Measurements from ENCODE around the gene LSG1. TPM values are rescaled to one million over a fixed set of nuclear protein-coding genes. Genes with fewer than 3 reads are reported as not detected.

Gene LSG1
- total and polyA plus RNA-seq, 2 experiments from 2014 or later = 49.2 to 57.1 TPM

GRCh38 chr3:194711913-194712312 lies 39.9 kb upstream of the LSG1 start:
- no peak overlapping the region for H3K27ac Mint-ChIP-seq
- H3K27me3 ChIP-seq (ENCODE audit: insufficient read depth) = no peaks in the 10 kb centered on the region
- TF ChIP-seq POLR2AphosphoS5 (IDR thresholded peaks at IDR 0.05; ENCODE audit: low read depth) = no peak
- TF ChIP-seq STAT1 (IDR thresholded peaks at IDR 0.05; ENCODE audit: unreplicated experiment) = no peak
- H3K4me2 ChIP-seq = no peak overlapping the region
- H4K20me1 ChIP-seq (replicated peaks; ENCODE audit: insufficient read depth) = no peaks in the 10 kb centered on the region
- DNase-seq (ENCODE audit: low spot score) (peak; percentile 21), ATAC-seq (no peak)
- no peak overlapping the region for H3K4me3 Mint-ChIP-seq
- no peaks in the 10 kb centered on the region for H3K36me3 ChIP-seq (ENCODE audit: insufficient read depth)
- H3K36me3 Mint-ChIP-seq (ENCODE audit: low read depth) = no peaks in the 10 kb centered on the region
- H3K4me1 ChIP-seq (ENCODE audit: insufficient read depth) = peaks cover 3% of the 10 kb centered on the region
- H3K9me3 Mint-ChIP-seq = no peaks in the 10 kb centered on the region
- peak overlapping the region; percentile 66; the same call in 1 of the 2 replicates for H2AFZ ChIP-seq
- H3K79me2 ChIP-seq (replicated peaks; ENCODE audit: insufficient read depth) = no peaks in the 10 kb centered on the region
- peaks cover 3% of the 10 kb centered on the region for H3K4me1 Mint-ChIP-seq
- no peaks in the 10 kb centered on the region for H3F3A ChIP-seq (replicated peaks; ENCODE audit: low read depth)
- H3K27ac ChIP-seq (ENCODE audit: low read depth) = no peak overlapping the region
- H3K9me2 ChIP-seq (ENCODE audit: insufficient read depth) = no peaks in the 10 kb centered on the region
- H3K27me3 Mint-ChIP-seq (ENCODE audit: insufficient read depth, low read depth, poor library complexity) = peaks cover 5% of the 10 kb centered on the region
- H3K4me3 ChIP-seq = no peak overlapping the region

- H3K4me2 ChIP-seq = no peak overlapping the region
- H3K4me1 Mint-ChIP-seq = peaks cover 9% of the 10 kb centered on the region
- no peaks in the 10 kb centered on the region for H3K36me3 ChIP-seq (ENCODE audit: insufficient read depth)
- DNase-seq (ENCODE audit: low spot score) (no peak), ATAC-seq (no peak)
- no peak overlapping the region for H3K27ac ChIP-seq (ENCODE audit: low read depth)
- H3K79me2 ChIP-seq (replicated peaks; ENCODE audit: insufficient read depth) = no peaks in the 10 kb centered on the region
- H3K4me3 Mint-ChIP-seq = no peak overlapping the region
- H3K27ac Mint-ChIP-seq = no peak overlapping the region
- no peaks in the 10 kb centered on the region for H3F3A ChIP-seq (replicated peaks; ENCODE audit: low read depth)
- no peaks in the 10 kb centered on the region for H3K9me3 Mint-ChIP-seq
- no peaks in the 10 kb centered on the region for H3K9me2 ChIP-seq (ENCODE audit: insufficient read depth)
- H3K4me1 ChIP-seq (ENCODE audit: insufficient read depth) = peaks cover 9% of the 10 kb centered on the region
- peaks cover 9% of the 10 kb centered on the region for H3K27me3 Mint-ChIP-seq (ENCODE audit: insufficient read depth, low read depth, poor library complexity)
- H3K4me3 ChIP-seq = no peak overlapping the region
- H2AFZ ChIP-seq = no peak overlapping the region
- no peaks in the 10 kb centered on the region for H4K20me1 ChIP-seq (replicated peaks; ENCODE audit: insufficient read depth)
- no peaks in the 10 kb centered on the region for H3K36me3 Mint-ChIP-seq (ENCODE audit: low read depth)
- no peaks in the 10 kb centered on the region for H3K27me3 ChIP-seq (ENCODE audit: insufficient read depth)
- TF ChIP-seq ZNF114 (CRISPR knock-in tag; IDR thresholded peaks at IDR 0.05) (no peak), ETS1 (IDR thresholded peaks at IDR 0.05) (no peak), CREB1 (CRISPR knock-in tag; IDR thresholded peaks at IDR 0.05; ENCODE audit: low read depth) (no peak), POLR2AphosphoS5 (IDR thresholded peaks at IDR 0.05; ENCODE audit: low read depth) (no peak), NANOG (IDR thresholded peaks at IDR 0.05; ENCODE audit: borderline replicate concordance) (no peak), ZNF331 (CRISPR knock-in tag; IDR thresholded peaks at IDR 0.05; ENCODE audit: low read depth) (no peak), STAT1 (IDR thresholded peaks at IDR 0.05; ENCODE audit: unreplicated experiment) (no peak), JUNB (IDR thresholded peaks at IDR 0.05; ENCODE audit: unreplicated experiment) (no peak), REST (IDR thresholded peaks at IDR 0.05; ENCODE audit: unreplicated experiment) (no peak), EZH2phosphoT487 (IDR thresholded peaks at IDR 0.05; ENCODE audit: unreplicated experiment) (no peak), ZNF462 (CRISPR knock-in tag; IDR thresholded peaks at IDR 0.05) (no peak)
Observed at GRCh38 chr3:194711286-194711685, 39.3 kb upstream of the LSG1 start.
